Mesendoderm (in vitro differentiated cells): ENCODE data around the gene RBMS3.

ENCODE experiments used
- DNase-seq: peaks from one replicate; pipeline ENCODE4 v3.0.0; 2013
- H2AK5ac ChIP-seq: 2 replicates; pipeline ENCODE4 v1.6.1; 2013; ENCODE audit warnings: low read length, inconsistent platforms
- H2BK120ac ChIP-seq: 2 replicates; pipeline ENCODE4 v1.6.1; 2013; ENCODE audit warnings: low read depth, mild to moderate bottlenecking, low read length, moderate library complexity, mixed read lengths
- H2BK15ac ChIP-seq: replicated peaks from 2 replicates; pipeline ENCODE4 v1.6.1; 2013; ENCODE audit warnings: low read depth, mild to moderate bottlenecking, moderate library complexity
- H2BK5ac ChIP-seq: 2 replicates; pipeline ENCODE4 v1.6.1; 2013; ENCODE audit warnings: low read length, inconsistent platforms
- H3K18ac ChIP-seq: 2 replicates; pipeline ENCODE4 v1.6.1; 2013; ENCODE audit warnings: mild to moderate bottlenecking, low read length, mixed read lengths
- H3K23ac ChIP-seq: one replicate; pipeline ENCODE4 v1.6.1; 2013; ENCODE audit warnings: low read length
- H3K27ac ChIP-seq: 2 replicates; pipeline ENCODE4 v1.5.1; 2013; ENCODE audit warnings: low read depth, mild to moderate bottlenecking, inconsistent platforms, low read length, moderate library complexity
- H3K27me3 ChIP-seq: 2 replicates; pipeline ENCODE4 v1.6.1; 2013; ENCODE audit warnings: low read length, control low read depth, mild to moderate bottlenecking, inconsistent platforms; ENCODE audit not compliant: insufficient read depth, poor library complexity
- H3K36me3 ChIP-seq: 2 replicates; pipeline ENCODE4 v1.6.1; 2013; ENCODE audit warnings: low read length, inconsistent platforms; ENCODE audit not compliant: control insufficient read depth, insufficient read depth
- H3K4ac ChIP-seq: one replicate; pipeline ENCODE4 v1.6.1; 2013; ENCODE audit warnings: low read depth, mild to moderate bottlenecking, low read length, moderate library complexity
- H3K4me1 ChIP-seq: 2 replicates; pipeline ENCODE4 v1.6.1; 2013; ENCODE audit warnings: low read depth, low read length, inconsistent platforms; ENCODE audit not compliant: control insufficient read depth
- H3K4me2 ChIP-seq: 2 replicates; pipeline ENCODE4 v1.6.1; 2013; ENCODE audit warnings: low read length
- H3K4me3 ChIP-seq: 2 replicates; pipeline ENCODE4 v1.5.1; 2013; ENCODE audit warnings: mild to moderate bottlenecking, low read length
- H3K56ac ChIP-seq: one replicate; pipeline ENCODE4 v1.6.1; 2013; ENCODE audit warnings: low read length
- H3K79me1 ChIP-seq: 2 replicates; pipeline ENCODE4 v1.6.1; 2013; ENCODE audit warnings: low read length, inconsistent platforms
- H3K79me2 ChIP-seq: 2 replicates; pipeline ENCODE4 v1.6.1; 2013; ENCODE audit warnings: mild to moderate bottlenecking, low read length; ENCODE audit not compliant: control insufficient read depth, insufficient read depth
- H3K9ac ChIP-seq: 2 replicates; pipeline ENCODE4 v1.6.1; 2013; ENCODE audit warnings: low read length, inconsistent platforms
- H4K5ac ChIP-seq: one replicate; pipeline ENCODE4 v1.6.1; 2013; ENCODE audit warnings: low read length
- H4K8ac ChIP-seq: one replicate; pipeline ENCODE4 v1.6.1; 2013; ENCODE audit warnings: low read depth, mild to moderate bottlenecking, control low read depth, low read length, moderate library complexity
- WGBS: extraction: QIAGEN DNeasy Blood & Tissue Kit; methylation state at CpG from one replicate; pipeline ENCODE4 v1.1.7; 2013; ENCODE audit warnings: low lambda C conversion rate, missing lambda C conversion rate; ENCODE audit not compliant: insufficient coverage; ENCODE audit errors: extremely low coverage; 5-methylcytosine and 5-hydroxymethylcytosine counted together

The RBMS3 gene

DNA sequence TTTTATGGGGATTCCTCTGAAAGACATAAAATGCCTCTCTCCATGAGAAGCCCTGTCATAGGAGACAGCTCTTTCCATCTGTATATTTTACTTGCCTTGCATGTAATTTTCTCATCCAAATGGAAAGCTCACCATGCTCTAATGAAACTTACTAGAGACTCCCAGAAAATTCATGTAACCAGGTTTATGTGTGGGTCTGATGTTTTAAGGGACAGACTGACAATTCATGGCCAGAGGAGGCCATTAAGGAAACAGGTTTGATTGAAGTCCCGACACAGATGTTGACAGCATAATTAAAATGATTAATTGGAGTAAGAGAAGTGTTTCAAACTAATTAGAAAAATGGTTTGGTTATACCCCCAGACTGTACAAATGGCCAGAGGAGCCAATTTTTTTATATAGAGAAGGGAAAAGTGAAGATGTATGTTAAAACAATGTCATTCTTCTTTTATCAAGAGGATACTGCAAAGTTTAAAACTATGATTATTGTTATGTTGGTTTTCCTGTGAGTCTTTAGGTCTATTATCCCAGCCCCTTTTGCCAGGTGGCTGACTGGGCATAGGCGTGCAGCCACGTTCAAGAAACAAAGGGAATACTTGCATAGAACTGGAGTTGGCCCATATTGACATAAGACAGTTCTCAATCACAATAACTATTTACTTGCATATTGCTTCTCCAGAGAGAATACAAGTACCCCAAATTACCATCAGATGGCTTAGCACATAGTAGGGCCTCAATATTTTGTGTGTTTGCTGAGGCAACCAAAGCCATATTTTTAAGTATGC, 64.8 kb downstream of the RBMS3 start:
- no peak overlapping the region for H3K27ac ChIP-seq
- no peak overlapping the region for H3K4ac ChIP-seq
- no peak overlapping the region for H2AK5ac ChIP-seq
- H4K8ac ChIP-seq = no peak overlapping the region
- H2BK5ac ChIP-seq = no peak overlapping the region
- H3K9ac ChIP-seq = no peak overlapping the region
- no peaks in the 10 kb centered on the region for H3K4me1 ChIP-seq
- H3K4me3 ChIP-seq = no peak overlapping the region
- no peak overlapping the region for H2BK120ac ChIP-seq
- no peaks in the 10 kb centered on the region for H3K27me3 ChIP-seq
- no peak overlapping the region for H4K5ac ChIP-seq
- no peak for DNase-seq
- no peaks in the 10 kb centered on the region for H3K36me3 ChIP-seq
- no peaks in the 10 kb centered on the region for H3K79me2 ChIP-seq
- no peak overlapping the region for H3K18ac ChIP-seq
- H3K79me1 ChIP-seq = no peaks in the 10 kb centered on the region
- no CpG with 5 or more reads among the region's 3 CpGs for WGBS
- H2BK15ac ChIP-seq = peak overlapping the region; percentile 74
- no peak overlapping the region for H3K23ac ChIP-seq
- no peak overlapping the region for H3K4me2 ChIP-seq
- no peak overlapping the region for H3K56ac ChIP-seq

DNA sequence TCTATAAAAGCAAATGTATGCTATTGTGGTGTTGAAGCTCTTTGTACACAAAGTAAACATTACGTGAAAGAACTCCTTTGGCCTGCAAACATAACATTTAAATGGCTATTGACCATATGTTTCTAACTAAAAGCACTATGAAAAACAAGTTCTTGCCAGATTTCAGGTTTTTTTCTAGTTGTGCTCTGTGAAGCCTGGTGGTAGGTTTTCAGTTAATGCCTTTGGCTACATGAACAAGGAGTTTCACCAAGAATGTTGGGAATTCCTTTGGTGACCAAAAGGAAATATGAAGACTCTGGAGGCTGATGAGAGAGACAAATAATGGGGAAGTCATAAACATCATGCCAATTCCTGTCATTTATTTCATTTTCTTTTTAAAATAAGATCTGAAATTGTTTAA, 66.0 kb downstream of the RBMS3 start:
- peak; percentile 82 for DNase-seq
- Histone ChIP-seq H2BK5ac (no peak overlapping the region), H3K4me3 (no peak overlapping the region), H3K4me1 (no peaks in the 10 kb centered on the region), H3K18ac (no peak overlapping the region), H4K5ac (no peak overlapping the region), H3K79me2 (no peaks in the 10 kb centered on the region), H2BK120ac (no peak overlapping the region), H3K4me2 (no peak overlapping the region), H4K8ac (no peak overlapping the region), H3K36me3 (no peaks in the 10 kb centered on the region), H3K79me1 (no peaks in the 10 kb centered on the region), H3K27me3 (no peaks in the 10 kb centered on the region), H3K27ac (no peak overlapping the region), H2AK5ac (no peak overlapping the region), H3K23ac (no peak overlapping the region), H2BK15ac (no peak overlapping the region), H3K56ac (no peak overlapping the region), H3K4ac (no peak overlapping the region), H3K9ac (no peak overlapping the region)
- WGBS = no CpG with 5 or more reads among the region's 1 CpG

DNA sequence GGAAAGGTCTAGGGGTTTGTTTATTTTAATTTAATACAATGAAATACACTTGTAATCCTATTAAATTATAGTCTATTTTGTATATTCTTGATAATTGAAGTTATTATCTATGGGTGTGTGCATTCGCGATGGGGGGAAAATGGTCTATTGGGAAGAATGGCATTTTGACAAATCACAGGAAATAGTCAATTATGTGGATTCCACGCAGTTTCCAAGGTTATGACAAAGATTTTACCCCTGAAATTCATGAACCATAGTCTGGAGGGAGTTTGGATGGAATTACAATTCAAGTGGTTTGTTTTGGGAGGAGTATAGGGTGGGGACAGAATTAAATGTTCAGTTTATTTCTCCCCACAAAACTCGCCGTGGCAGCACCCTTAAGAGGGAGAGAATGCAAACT, 66.5 kb downstream of the RBMS3 start:
- Histone ChIP-seq H4K5ac (no peak overlapping the region), H3K27ac (no peak overlapping the region), H4K8ac (no peak overlapping the region), H3K79me1 (no peaks in the 10 kb centered on the region), H3K4me2 (no peak overlapping the region), H2BK120ac (no peak overlapping the region), H3K79me2 (no peaks in the 10 kb centered on the region), H3K9ac (no peak overlapping the region), H2BK15ac (no peak overlapping the region), H3K4me1 (no peaks in the 10 kb centered on the region), H3K4ac (peak overlapping the region; percentile 4), H2AK5ac (no peak overlapping the region), H3K4me3 (no peak overlapping the region), H3K36me3 (no peaks in the 10 kb centered on the region), H2BK5ac (no peak overlapping the region), H3K23ac (no peak overlapping the region), H3K18ac (no peak overlapping the region), H3K27me3 (no peaks in the 10 kb centered on the region), H3K56ac (no peak overlapping the region)
- WGBS = no CpG with 5 or more reads among the region's 5 CpGs
- DNase-seq = no peak

DNA sequence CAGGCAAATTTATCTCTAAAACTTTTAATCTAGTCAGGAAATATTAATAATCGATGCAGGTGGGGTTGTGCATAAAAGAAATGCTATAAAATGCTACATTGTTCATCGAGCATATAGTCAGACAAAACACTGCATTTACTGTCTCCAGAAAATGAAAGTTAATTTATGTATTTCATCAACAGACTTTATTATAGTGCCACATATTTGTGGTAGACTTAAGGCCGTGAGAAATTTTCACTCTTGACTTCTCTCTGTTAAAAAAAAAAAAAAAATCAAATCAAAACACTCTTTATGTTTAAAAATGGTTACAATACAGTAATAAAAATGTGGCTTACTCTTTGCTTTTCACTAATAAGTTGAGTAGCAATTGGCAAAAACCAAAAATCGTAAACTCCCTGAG, 67.4 kb downstream of the RBMS3 start:
- no CpG with 5 or more reads among the region's 4 CpGs for WGBS
- no peak overlapping the region for H3K23ac ChIP-seq
- H3K4me1 ChIP-seq = no peaks in the 10 kb centered on the region

DNA sequence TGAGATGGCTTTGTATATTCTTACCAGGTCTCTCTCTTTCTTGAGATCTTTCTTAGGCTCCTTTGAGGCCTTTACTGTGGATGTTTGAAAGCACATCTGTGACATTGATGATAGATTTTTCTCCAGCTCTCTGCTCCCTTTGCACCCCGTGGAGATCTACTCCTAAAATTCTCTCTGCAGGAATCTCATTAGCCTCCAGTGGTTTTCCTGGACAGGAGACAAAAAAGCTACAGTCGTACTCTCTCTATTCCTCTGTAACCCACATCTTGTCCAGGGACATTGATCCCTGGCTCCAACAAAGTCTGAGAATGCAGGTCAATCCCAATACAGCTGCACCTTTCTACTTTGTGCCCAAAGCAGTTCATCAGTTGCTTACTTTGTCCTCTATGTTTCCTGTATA, 68.2 kb downstream of the RBMS3 start:
- H3K79me2 ChIP-seq = no peaks in the 10 kb centered on the region
- H4K8ac ChIP-seq = no peak overlapping the region
- no peak overlapping the region for H3K27ac ChIP-seq
- no peaks in the 10 kb centered on the region for H3K79me1 ChIP-seq
- no peak overlapping the region for H2BK15ac ChIP-seq
- H2BK5ac ChIP-seq = no peak overlapping the region
- H3K36me3 ChIP-seq = no peaks in the 10 kb centered on the region
- H3K4me2 ChIP-seq = no peak overlapping the region
- H3K9ac ChIP-seq = no peak overlapping the region
- H4K5ac ChIP-seq = no peak overlapping the region
- H2AK5ac ChIP-seq = no peak overlapping the region
- no peak overlapping the region for H3K56ac ChIP-seq
- H2BK120ac ChIP-seq = no peak overlapping the region
- no peak overlapping the region for H3K4ac ChIP-seq
- H3K18ac ChIP-seq = no peak overlapping the region
- H3K23ac ChIP-seq = no peak overlapping the region
- DNase-seq = no peak
- WGBS = no CpG with 5 or more reads among the region's 2 CpGs
- H3K27me3 ChIP-seq = no peaks in the 10 kb centered on the region
- H3K4me1 ChIP-seq = no peaks in the 10 kb centered on the region
- H3K4me3 ChIP-seq = no peak overlapping the region

More for the DNA sequence above, 67.4 kb downstream of the RBMS3 start:
- Histone ChIP-seq H3K4me2 (no peak overlapping the region), H3K79me1 (no peaks in the 10 kb centered on the region), H2BK5ac (no peak overlapping the region), H4K5ac (no peak overlapping the region), H3K27me3 (no peaks in the 10 kb centered on the region), H4K8ac (no peak overlapping the region), H3K27ac (no peak overlapping the region), H2AK5ac (no peak overlapping the region), H2BK15ac (no peak overlapping the region), H2BK120ac (no peak overlapping the region), H3K79me2 (no peaks in the 10 kb centered on the region), H3K18ac (no peak overlapping the region), H3K4ac (no peak overlapping the region), H3K4me3 (no peak overlapping the region), H3K36me3 (no peaks in the 10 kb centered on the region), H3K56ac (no peak overlapping the region), H3K9ac (no peak overlapping the region)
- DNase-seq = no peak

DNA sequence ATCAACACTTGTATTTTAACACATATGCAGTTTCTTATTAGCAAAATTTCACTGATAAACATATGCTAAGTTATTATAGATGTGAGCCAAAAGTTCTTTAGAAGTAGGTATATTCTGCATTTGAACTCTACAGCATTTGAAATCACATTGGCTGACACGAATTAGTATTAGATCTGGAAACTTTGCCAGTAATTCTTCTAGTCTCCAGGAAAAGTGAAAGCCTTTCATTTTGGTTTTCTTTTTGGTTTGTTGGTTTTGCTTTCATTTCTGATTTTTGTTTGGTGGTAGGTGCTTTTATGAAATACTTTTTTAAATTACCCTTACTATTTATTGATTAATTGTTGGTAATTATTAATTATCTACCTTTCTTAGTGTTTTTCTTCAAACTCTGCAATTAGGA, 72.9 kb downstream of the RBMS3 start:
- no CpG with 5 or more reads among the region's 1 CpG for WGBS
- no peak overlapping the region for H2AK5ac ChIP-seq
- H3K27ac ChIP-seq = no peak overlapping the region
- H3K4ac ChIP-seq = no peak overlapping the region
- H2BK120ac ChIP-seq = no peak overlapping the region
- H3K36me3 ChIP-seq = no peaks in the 10 kb centered on the region
- no peak overlapping the region for H4K5ac ChIP-seq
- no peak overlapping the region for H3K18ac ChIP-seq
- H2BK5ac ChIP-seq = no peak overlapping the region
- no peak overlapping the region for H3K23ac ChIP-seq
- no peaks in the 10 kb centered on the region for H3K27me3 ChIP-seq
- no peaks in the 10 kb centered on the region for H3K79me1 ChIP-seq
- no peak overlapping the region for H4K8ac ChIP-seq
- H3K79me2 ChIP-seq = no peaks in the 10 kb centered on the region
- H3K4me2 ChIP-seq = no peak overlapping the region
- no peak overlapping the region for H3K56ac ChIP-seq
- no peak for DNase-seq
- no peaks in the 10 kb centered on the region for H3K4me1 ChIP-seq
- no peak overlapping the region for H2BK15ac ChIP-seq
- no peak overlapping the region for H3K4me3 ChIP-seq
- no peak overlapping the region for H3K9ac ChIP-seq
